ENCODE measurements around the gene MLN. TPM values are rescaled to one million over a fixed set of nuclear protein-coding genes. Genes with fewer than 3 reads are reported as not detected.

MLN gene
- total RNA-seq, 4 donors from 2014 or later, result not detected

DNA sequence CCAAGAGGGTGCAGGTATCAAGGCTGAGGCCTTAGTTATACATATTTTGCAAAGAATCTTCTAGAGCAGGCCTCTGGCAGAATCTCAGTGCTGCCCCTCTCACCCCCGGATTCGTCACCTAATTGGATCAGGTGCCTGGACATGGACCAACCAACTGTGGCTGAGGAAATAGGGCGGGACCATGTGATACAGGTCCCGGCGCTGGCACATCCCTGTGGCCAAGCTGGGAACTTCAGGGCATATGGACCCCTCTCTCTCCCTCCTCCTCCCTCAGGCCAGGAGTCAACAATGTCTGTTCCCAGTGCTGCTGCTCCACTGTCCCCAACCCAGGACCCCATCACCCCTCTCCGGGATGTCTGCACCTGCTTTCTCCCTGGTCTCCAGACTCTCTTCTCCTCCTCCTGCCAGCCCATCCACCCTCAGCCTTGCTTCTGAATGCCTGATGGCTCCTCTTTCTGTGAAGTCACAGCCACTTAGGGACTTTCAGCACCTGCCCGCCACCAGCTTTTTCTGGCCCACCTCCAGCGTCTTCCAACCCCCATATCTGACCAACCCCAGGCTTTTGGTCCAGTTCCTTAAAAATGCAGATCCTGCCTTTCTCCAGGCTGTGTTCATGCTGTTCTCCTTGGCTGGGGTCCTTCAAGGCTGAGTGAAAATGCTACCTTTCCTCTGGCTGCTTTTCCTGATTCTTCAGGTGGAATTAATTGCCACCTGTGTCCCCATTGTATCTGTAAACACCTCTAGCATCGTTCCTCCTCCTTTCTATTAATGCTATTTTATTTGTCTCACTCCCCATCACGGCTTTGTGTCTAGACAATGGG is 19.0 kb upstream of the MLN start:
- H3K9me3 ChIP-seq, result no peaks in the 10 kb centered on the region
- no peak overlapping the region for H3K4me3 ChIP-seq
- WGBS, 2 donors (ENCODE audit: low coverage in 1 of 2), result 61 to 82% methylated on average over 5 to 10 of the region's 10 CpGs
- in situ Hi-C loops (cut with MboI; ENCODE audit: low pct_ligation_motif_present in 1 of 4, low pct_unique_long_range_greater_than_20kb in 1 of 4, low sequenced_read_pairs in 3 of 4), result no loop called here
- peaks cover 0 to 11% (median 2%) of the 10 kb centered on the region in 4 donors for H3K4me1 ChIP-seq
- no peaks in the 10 kb centered on the region for H3K36me3 ChIP-seq
- TF ChIP-seq EP300 (IDR thresholded peaks at IDR 0.05; ENCODE audit: low read depth) (no peak), POLR2A (IDR thresholded peaks at IDR 0.05) (no peak), POLR2AphosphoS5 (IDR thresholded peaks at IDR 0.05) (no peak)
- TF ChIP-seq, protein P1, sequence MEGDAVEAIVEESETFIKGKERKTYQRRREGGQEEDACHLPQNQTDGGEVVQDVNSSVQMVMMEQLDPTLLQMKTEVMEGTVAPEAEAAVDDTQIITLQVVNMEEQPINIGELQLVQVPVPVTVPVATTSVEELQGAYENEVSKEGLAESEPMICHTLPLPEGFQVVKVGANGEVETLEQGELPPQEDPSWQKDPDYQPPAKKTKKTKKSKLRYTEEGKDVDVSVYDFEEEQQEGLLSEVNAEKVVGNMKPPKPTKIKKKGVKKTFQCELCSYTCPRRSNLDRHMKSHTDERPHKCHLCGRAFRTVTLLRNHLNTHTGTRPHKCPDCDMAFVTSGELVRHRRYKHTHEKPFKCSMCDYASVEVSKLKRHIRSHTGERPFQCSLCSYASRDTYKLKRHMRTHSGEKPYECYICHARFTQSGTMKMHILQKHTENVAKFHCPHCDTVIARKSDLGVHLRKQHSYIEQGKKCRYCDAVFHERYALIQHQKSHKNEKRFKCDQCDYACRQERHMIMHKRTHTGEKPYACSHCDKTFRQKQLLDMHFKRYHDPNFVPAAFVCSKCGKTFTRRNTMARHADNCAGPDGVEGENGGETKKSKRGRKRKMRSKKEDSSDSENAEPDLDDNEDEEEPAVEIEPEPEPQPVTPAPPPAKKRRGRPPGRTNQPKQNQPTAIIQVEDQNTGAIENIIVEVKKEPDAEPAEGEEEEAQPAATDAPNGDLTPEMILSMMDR (IDR thresholded peaks at IDR 0.05), result no peak
- DNase-seq, result no peak
- intact Hi-C loops (cut with DNase I; ENCODE audit: low total_unique reads), result no loop called here
- H3K27ac ChIP-seq, result no peak overlapping the region
- no peaks in the 10 kb centered on the region for H3K27me3 ChIP-seq

DNA sequence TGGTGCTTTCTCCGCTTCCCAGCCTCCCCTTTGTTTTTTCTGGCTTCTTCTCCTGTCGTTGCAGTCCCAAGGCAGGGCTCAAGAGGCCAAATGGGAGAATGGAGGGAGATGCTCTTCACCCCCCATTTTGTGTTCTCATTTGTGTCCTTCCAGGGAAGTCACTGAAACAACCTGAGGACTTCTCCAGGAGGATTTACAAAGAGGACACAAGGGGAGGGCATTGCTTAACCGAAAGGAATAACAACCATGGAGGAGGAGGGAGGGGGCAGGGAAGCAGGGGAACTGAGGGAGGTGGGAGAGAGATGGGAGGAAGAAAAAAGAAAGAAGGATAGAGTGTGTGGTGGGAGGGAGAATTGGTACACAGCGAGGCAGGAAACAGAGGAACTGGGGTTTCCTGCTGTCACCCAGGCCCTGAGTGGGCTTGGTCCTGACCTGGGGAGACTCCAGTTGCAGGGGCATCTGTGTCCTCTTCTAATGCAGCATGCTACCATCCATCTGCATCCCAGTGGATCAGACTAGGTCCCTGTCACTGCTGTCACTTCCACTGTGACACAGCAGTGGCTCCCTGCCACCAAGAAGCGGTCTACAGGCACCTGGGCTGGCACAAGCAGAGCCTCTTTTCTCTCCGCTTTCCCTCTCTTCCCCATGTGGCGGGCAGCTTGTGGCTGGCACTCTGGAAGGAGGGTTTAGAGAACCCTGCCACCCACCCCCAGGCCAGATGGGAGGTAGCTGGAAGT is 17.1 kb upstream of the MLN start:
- H3K4me1 ChIP-seq, result peaks cover 0 to 5% (median 2%) of the 10 kb centered on the region in 4 donors
- in situ Hi-C loops (cut with MboI; ENCODE audit: low pct_ligation_motif_present in 1 of 4, low pct_unique_long_range_greater_than_20kb in 1 of 4, low sequenced_read_pairs in 3 of 4) (no loop called here), intact Hi-C loops (cut with DNase I; ENCODE audit: low total_unique reads) (no loop called here)
- no peak for DNase-seq
- TF ChIP-seq EP300 (IDR thresholded peaks at IDR 0.05; ENCODE audit: low read depth) (no peak), POLR2A (IDR thresholded peaks at IDR 0.05) (no peak), POLR2AphosphoS5 (IDR thresholded peaks at IDR 0.05) (no peak)
- TF ChIP-seq, protein P1 (IDR thresholded peaks at IDR 0.05), result no peak
- no peaks in the 10 kb centered on the region for H3K36me3 ChIP-seq
- no peaks in the 10 kb centered on the region for H3K9me3 ChIP-seq
- no peak overlapping the region for H3K4me3 ChIP-seq
- no peak overlapping the region for H3K27ac ChIP-seq
- 62 to 63% methylated on average over 1 to 7 of the region's 7 CpGs for WGBS, 2 donors (ENCODE audit: low coverage in 1 of 2)
- H3K27me3 ChIP-seq, result peaks cover under 1% of the 10 kb centered on the region

DNA sequence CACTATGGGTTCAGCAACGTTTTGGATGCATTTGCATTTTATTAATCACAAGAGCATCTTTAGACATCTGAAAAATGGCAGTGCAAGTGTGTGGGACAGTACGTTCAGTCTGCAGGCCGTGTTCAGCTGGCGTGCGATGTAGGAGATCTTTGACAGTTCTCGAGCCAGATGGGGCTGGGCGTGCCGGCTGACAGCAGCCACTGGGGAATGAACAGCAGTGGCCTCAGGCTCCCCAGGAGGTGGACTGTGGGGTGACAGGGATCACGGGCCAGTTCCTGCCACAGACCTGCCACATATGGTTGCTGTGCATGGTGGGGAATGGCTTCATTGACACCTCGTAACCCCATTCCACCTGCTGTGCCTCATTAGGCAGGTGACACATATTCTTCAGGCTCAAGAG is 16.4 kb upstream of the MLN start:
- Histone ChIP-seq H3K4me3 (no peak overlapping the region), H3K9me3 (no peaks in the 10 kb centered on the region), H3K4me1 (peaks cover 0 to 5% (median 2%) of the 10 kb centered on the region in 4 donors), H3K36me3 (no peaks in the 10 kb centered on the region), H3K27me3 (peaks cover 8% of the 10 kb centered on the region), H3K27ac (no peak overlapping the region)
- intact Hi-C loops (cut with DNase I; ENCODE audit: low total_unique reads) (no loop called here), in situ Hi-C loops (cut with MboI; ENCODE audit: low pct_ligation_motif_present in 1 of 4, low pct_unique_long_range_greater_than_20kb in 1 of 4, low sequenced_read_pairs in 3 of 4) (no loop called here)
- no peak for DNase-seq
- no peak for TF ChIP-seq POLR2AphosphoS5 (IDR thresholded peaks at IDR 0.05)
- no peak for TF ChIP-seq POLR2A (IDR thresholded peaks at IDR 0.05)
- TF ChIP-seq, protein P1 (IDR thresholded peaks at IDR 0.05), result no peak
- TF ChIP-seq EP300 (IDR thresholded peaks at IDR 0.05; ENCODE audit: low read depth), result no peak
- 65 to 68% methylated on average over 7 to 10 of the region's 10 CpGs for WGBS, 2 donors (ENCODE audit: low coverage in 1 of 2)

DNA sequence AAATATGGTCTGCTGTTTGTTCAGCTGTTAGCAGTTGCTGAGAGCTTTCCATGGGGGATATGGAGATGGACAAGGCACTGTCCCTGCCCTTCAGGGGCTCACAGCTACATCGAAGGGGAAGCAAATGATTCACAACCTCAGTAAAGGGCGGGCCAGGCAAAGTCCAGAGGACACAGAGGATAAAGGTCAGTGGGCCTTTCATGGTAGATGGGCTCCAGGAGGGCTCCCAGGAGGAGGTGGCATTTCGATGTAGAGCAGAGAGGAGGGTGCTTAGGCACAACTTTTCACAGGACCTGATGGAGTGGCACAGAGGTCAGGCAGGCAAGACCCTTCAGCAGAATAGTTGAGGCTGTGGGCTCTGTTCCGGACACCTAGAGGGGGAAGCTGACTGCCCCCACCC is 15.2 kb upstream of the MLN start:
- TF ChIP-seq, protein P1 (IDR thresholded peaks at IDR 0.05), result no peak
- no peak for TF ChIP-seq EP300 (IDR thresholded peaks at IDR 0.05; ENCODE audit: low read depth)
- no peak for TF ChIP-seq POLR2A (IDR thresholded peaks at IDR 0.05)
- no peak for TF ChIP-seq POLR2AphosphoS5 (IDR thresholded peaks at IDR 0.05)
- Histone ChIP-seq H3K27me3 (peaks cover 19% of the 10 kb centered on the region), H3K36me3 (no peaks in the 10 kb centered on the region), H3K27ac (no peak overlapping the region), H3K9me3 (no peaks in the 10 kb centered on the region), H3K4me3 (no peak overlapping the region), H3K4me1 (no peaks in the 10 kb centered on the region)
- DNase-seq, result no peak
- intact Hi-C loops (cut with DNase I; ENCODE audit: low total_unique reads) (no loop called here), in situ Hi-C loops (cut with MboI; ENCODE audit: low pct_ligation_motif_present in 1 of 4, low pct_unique_long_range_greater_than_20kb in 1 of 4, low sequenced_read_pairs in 3 of 4) (no loop called here)
- WGBS, 2 donors (ENCODE audit: low coverage in 1 of 2), result 50 to 68% methylated on average over 2 to 4 of the region's 4 CpGs

Measured in transverse colon (tissue), 4 donors.